Left lung (tissue), 10 donors: ENCODE data around the gene MAP3K14. TPM values are rescaled to one million over a fixed set of nuclear protein-coding genes. Genes with fewer than 3 reads are reported as not detected.
A peak's percentile ranks its signal among the peaks of the same experiment; 100 is the strongest.

Experiments used
- ATAC-seq: fragments of 200-7000 bp; cut with Tn5 transposase; one replicate; pipeline ENCODE4 v1.9.1; 2020; ENCODE audit warnings: moderate library complexity
- DNase-seq, 4 donors: peaks; one replicate each; pipeline ENCODE4 v3.0.0-alpha.2; 2013 to 2020
- H3K27ac ChIP-seq, 2 donors: fragments of 200-600 bp; sonication (generic) in 1 of 2; one replicate each; pipeline versions ENCODE4 v1.5.0 to v1.8.0; 2020 to 2021
- H3K27me3 ChIP-seq, 2 donors: fragments of 200-600 bp; sonication (generic) in 1 of 2; one replicate each; pipeline versions ENCODE4 v1.5.0 to v1.8.0; 2020 to 2021
- H3K36me3 ChIP-seq, 2 donors: fragments of 200-600 bp; sonication (generic) in 1 of 2; one replicate each; pipeline versions ENCODE4 v1.5.0 to v1.8.0; 2020 to 2021
- H3K4me1 ChIP-seq, 2 donors: fragments of 200-600 bp; one replicate each; pipeline ENCODE4 v1.8.0; 2021
- H3K4me3 ChIP-seq, 2 donors: fragments of 200-600 bp; sonication (generic) in 1 of 2; one replicate each; pipeline versions ENCODE4 v1.5.0 to v1.8.0; 2020 to 2021; ENCODE audit warnings: mild to moderate bottlenecking in 1 of 2
- H3K9me3 ChIP-seq, 2 donors: fragments of 200-600 bp; sonication (generic) in 1 of 2; one replicate each; pipeline versions ENCODE4 v1.5.0 to v1.8.0; 2020 to 2021
- CTCF ChIP-seq, 2 donors: fragments of 200-600 bp; sonication (generic) in 1 of 2; IDR thresholded peaks; one replicate each; pipeline versions ENCODE4 v1.5.0 to v1.8.0; 2021; ENCODE audit warnings: antibody characterized with exemption in 2 of 2
- intact Hi-C, 2 donors: fragments of 100-400 bp; cut with DNase I; formaldehyde crosslinking; loops; one replicate each; pipeline versions ENCODE4 v1.11.2 to v1.14.2; 2022
- polyA plus RNA-seq, 6 donors: library from polyadenylated mRNA; unstranded; fragments of 120-200 nt; gene quantifications; one replicate each; pipeline ENCODE4 v1.2.1, GENCODE V29; 2013; ENCODE audit not compliant: insufficient read length in 6 of 6
- total RNA-seq, 2 donors: library from RNA; stranded (reverse); fragmentation: NEBNext Ultra II Directional; extraction: Animal tissue kit (Norgen Biotek cat#: 25700); gene quantifications; one replicate each; pipeline ENCODE4 v1.2.1, GENCODE V29; 2021
- donor health status: DM: no; HTN: yes; CAD: no.
- donor health status: DM: no; HTN: no; CAD: no.

Gene MAP3K14
- total and polyA plus RNA-seq, 8 donors, result 6.3 to 13.1 (median 7.7) TPM

GRCh38 chr17:45269912-45270311 lies 46.9 kb downstream of the MAP3K14 start:
- Histone ChIP-seq H3K36me3 (peaks cover 3 to 96% of the 10 kb centered on the region in 2 donors), H3K9me3 (no peaks in the 10 kb centered on the region), H3K4me3 (no peak overlapping the region), H3K27me3 (no peaks in the 10 kb centered on the region), H3K4me1 (peaks cover 0 to 5% of the 10 kb centered on the region in 2 donors), H3K27ac (no peak overlapping the region)
- intact Hi-C loops, result loop anchor here in 1 of 2 donors (10.0 kb wide), 1 partner anchor 115 kb away; no protein-coding TSS in a partner anchor
- TF ChIP-seq CTCF (IDR thresholded peaks at IDR 0.05), result no peak
- DNase-seq, result no peak
- ATAC-seq, result no peak

- H3K27me3 ChIP-seq, result no peaks in the 10 kb centered on the region
- TF ChIP-seq CTCF (IDR thresholded peaks at IDR 0.05), result no peak
- H3K27ac ChIP-seq, result no peak overlapping the region
- no peak overlapping the region for H3K4me3 ChIP-seq
- intact Hi-C loops, result no loop called here
- DNase-seq (no peak), ATAC-seq (no peak)
- peaks cover 3 to 94% of the 10 kb centered on the region in 2 donors for H3K36me3 ChIP-seq
- H3K4me1 ChIP-seq, result peaks cover 2 to 12% of the 10 kb centered on the region in 2 donors
- H3K9me3 ChIP-seq, result no peaks in the 10 kb centered on the region
These were observed 49.3 kb downstream of the MAP3K14 start for GRCh38 chr17:45267436-45268055.

- peaks cover 6 to 23% of the 10 kb centered on the region in 2 donors for H3K4me1 ChIP-seq
- no peak overlapping the region for H3K27ac ChIP-seq
- TF ChIP-seq CTCF (IDR thresholded peaks at IDR 0.05), result no peak
- no peak for DNase-seq
- no peak overlapping the region for H3K4me3 ChIP-seq
- H3K36me3 ChIP-seq, result peaks cover 0 to 83% of the 10 kb centered on the region in 2 donors
- no peaks in the 10 kb centered on the region for H3K9me3 ChIP-seq
- intact Hi-C loops, result no loop called here
- no peak for ATAC-seq
- no peaks in the 10 kb centered on the region for H3K27me3 ChIP-seq
These were observed 50.4 kb downstream of the MAP3K14 start for GRCh38 chr17:45266372-45266926.

GRCh38 chr17:45265821-45266220 lies 51.0 kb downstream of the MAP3K14 start:
- Histone ChIP-seq H3K4me3 (no peak overlapping the region), H3K9me3 (no peaks in the 10 kb centered on the region), H3K27ac (no peak overlapping the region), H3K36me3 (peaks cover 0 to 78% of the 10 kb centered on the region in 2 donors), H3K27me3 (no peaks in the 10 kb centered on the region), H3K4me1 (peaks cover 6 to 27% of the 10 kb centered on the region in 2 donors)
- DNase-seq (peak in 1 of 4 donors; percentile 46), ATAC-seq (peak; percentile 51)
- intact Hi-C loops, result no loop called here
- TF ChIP-seq CTCF (IDR thresholded peaks at IDR 0.05), result no peak

GRCh38 chr17:45264988-45265387 lies 51.8 kb downstream of the MAP3K14 start:
- no peak for ATAC-seq
- H3K36me3 ChIP-seq, result peaks cover 0 to 70% of the 10 kb centered on the region in 2 donors

More at GRCh38 chr17:45264988-45265387, 51.8 kb downstream of the MAP3K14 start:
- H3K4me1 ChIP-seq, result peaks cover 6 to 27% of the 10 kb centered on the region in 2 donors
- H3K4me3 ChIP-seq, result no peak overlapping the region
- no peaks in the 10 kb centered on the region for H3K9me3 ChIP-seq
- TF ChIP-seq CTCF (IDR thresholded peaks at IDR 0.05), result no peak
- intact Hi-C loops, result no loop called here
- H3K27me3 ChIP-seq, result no peaks in the 10 kb centered on the region
- H3K27ac ChIP-seq, result no peak overlapping the region
- peak in 1 of 4 donors; percentile 32 for DNase-seq
